T-helper 22 cell (primary cell): Measurements from ENCODE around the gene VEZF1.

ENCODE experiments used
- DNase-seq: peaks from one replicate; pipeline ENCODE4 v3.0.0-alpha.2; 2020; ENCODE audit warnings: low read depth

Gene VEZF1

DNA sequence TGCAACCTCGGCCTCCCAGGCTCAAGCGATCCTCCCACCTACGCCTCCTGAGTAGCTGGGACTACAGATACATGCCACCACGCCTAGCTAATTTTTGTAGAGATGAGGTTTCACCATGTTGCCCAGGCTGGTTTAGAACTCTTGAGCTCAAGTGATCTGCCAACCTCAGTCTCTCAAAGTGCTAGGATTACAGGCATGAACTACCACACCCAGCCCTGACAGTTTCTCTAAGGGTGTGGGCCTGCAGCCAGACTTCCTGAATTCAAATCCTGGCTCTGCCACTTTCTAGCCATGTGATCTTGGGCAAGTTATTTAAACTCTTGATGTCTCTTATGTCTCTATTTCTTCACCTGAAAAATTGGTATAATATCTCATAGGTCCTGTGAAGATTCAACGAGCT is 38.4 kb downstream of the VEZF1 start:
- no peak for DNase-seq

DNA sequence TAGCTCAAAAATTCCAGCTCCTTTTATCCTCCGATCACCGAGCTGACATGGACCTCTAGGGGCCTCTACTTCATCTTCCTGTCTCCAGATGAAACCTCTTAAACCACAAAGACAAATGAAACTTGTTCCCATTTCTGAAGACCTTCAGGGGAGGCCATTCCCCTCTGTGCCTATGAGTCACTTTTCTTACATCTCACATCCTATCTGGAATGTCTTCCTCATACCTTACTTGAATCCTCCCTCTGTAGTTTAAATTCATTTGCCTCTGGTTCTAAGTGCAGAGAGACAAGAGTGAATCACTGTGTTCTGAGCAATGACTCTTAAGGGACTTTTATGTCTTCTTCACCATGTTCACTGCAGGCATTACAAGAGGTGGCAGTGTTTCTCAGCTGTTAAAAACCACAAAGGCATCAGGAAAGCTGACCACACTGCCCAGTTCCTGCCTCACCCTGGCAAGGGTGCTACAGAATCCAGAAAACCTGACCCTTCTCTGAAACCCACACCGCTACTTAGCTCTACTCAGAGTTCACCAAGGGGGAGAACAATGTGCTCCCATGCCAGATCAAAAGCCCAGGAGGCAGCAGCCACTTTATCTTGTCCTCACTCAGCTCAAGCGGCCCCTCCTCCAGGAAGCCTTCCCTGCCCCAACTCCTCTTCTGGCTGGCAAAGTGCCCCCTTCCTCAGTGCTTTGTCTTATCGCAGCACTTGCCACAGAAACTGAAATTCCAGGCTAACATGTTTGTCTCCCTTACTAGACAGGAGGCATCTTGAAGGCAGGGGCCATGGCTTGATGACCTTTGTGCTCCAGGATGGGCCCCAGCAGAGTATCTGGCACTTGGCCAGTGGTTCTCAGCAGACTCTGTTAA is 39.3 kb downstream of the VEZF1 start:
- no peak for DNase-seq

DNA sequence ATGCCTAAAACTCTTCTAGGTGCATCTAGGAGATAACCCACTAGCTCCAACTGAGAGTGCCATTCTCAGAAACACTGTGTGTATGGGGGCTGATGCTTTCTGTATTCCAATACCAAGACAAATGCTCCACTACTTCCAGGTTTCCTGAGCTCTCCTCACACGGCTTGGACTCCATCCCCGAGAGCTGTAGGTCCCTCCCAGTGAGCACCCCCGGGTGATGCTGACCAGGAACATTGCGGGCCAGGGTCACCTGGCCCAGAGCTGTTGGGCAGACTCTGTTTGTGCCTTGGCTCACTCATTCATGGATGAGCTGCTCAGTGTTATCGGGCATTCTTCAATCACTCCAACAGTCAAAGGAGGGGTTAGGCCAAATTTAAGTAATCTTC is 39.9 kb downstream of the VEZF1 start:
- DNase-seq, result no peak

DNA sequence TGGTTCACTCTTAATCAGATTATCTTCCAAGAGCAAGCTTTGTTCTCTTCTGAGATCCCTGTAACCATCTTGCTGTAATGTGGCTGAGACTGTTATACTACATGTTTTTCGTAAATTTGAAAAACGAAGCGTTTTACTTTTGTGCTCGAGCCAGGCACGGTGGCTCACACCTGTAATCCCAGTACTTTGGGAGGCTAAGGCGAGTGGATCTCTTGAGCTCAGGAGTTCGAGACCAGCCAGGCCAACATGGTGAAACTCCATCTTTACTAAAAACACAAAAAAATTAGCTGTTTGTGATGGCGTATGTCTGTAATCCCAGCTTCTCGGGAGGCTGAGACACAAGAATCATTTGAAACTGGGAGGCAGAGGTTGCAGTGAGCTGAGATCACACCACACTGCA is 40.7 kb downstream of the VEZF1 start:
- no peak for DNase-seq

DNA sequence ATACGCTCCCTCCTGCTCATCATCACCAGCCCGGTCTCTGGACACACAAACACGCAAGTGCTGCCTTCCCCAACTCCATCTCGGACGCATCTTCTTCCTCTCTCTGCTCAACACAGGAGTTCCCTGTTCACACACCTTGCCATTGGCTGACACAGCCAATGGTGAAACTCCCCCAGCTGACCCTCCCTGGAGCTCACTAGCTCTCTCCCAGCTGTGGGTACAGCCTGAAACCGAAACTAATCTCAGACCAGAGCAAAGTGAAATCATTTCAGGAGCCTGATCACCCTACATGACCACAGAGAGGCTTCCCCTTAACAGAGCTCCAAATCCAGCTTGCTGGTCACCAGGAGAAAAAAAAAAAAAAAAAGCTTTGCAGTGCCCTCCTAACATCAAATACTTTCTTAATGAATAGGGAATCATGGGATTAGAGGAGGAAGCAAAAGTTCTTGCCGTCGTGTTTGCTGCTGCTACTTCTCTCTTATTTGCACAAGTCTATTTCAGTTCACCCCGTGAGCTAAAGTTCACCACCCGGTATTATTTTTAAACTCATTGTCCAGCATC is 41.2 kb downstream of the VEZF1 start:
- no peak for DNase-seq

DNA sequence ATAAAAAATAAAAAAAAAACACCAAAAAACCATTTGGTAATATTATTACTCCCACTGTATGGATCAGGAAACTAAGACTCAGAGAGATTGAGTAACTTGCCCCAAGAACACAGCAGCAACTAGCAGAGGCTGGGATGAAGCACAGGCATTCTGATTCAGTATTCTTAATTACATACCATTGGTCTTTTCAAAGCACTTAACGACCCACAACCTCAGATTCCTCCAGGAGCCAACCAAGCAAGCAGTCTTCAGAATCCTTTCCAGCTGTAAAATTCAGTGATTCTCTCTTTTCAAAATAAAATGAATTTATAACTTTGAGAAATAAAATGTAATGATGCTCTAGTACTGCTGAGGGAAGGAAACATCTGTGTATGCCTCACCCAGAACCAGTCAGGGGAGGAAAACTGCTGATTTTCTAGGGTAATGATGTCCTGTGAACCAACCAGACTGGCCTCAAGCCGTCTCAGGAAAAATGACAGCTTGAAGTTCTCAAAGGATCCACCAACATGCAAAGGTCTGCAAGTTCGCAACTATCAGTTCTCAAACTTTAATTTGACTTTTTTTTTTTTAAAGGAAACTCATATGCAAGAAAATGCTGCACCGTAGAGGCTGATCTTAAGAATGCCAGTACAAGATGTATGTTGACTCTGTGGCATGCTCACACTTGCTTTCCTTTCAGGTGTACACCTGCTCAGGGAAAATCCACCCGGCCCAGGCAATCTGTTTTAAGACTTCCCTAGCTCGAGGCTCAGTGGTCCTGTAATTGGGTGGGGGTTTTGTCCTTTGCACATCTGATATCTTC is 41.9 kb downstream of the VEZF1 start:
- DNase-seq, result no peak

DNA sequence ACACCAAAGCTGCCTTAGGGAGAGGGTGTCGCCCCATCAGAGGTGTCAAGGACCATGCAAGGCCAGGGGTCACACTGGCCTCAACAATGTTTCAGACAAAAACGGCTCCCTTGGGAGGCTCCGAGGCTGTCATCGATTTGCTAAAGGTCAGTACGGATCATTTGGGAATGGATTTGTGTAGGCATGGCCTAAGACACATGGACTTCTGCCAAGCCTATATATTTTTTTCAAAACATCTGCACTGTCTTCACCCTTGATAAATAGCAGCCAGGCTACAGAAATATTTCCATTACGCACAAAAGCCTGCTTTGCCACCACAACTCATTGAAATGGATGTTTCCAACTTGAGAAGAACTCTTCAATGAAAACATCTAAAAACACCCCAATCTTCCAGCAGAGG is 43.1 kb downstream of the VEZF1 start:
- DNase-seq, result no peak

DNA sequence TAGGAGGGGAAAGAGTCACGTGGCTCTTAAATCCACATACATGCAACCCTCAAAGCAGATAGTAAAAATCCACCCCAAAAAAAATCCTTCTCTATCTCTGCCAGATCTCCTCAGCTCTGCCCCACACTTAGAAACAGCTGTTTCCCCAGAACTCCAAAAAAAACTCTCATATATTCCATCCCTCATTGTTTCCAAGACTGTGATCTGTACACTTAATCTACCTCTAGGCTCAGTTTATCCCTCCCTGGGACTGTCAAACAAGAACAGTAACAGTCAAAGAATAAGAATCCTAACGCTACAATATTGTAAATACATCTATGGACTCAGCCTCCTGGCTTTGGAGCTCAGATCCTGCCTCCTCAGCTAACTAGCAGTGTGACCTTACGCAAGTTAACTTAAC is 44.4 kb downstream of the VEZF1 start:
- no peak for DNase-seq

DNA sequence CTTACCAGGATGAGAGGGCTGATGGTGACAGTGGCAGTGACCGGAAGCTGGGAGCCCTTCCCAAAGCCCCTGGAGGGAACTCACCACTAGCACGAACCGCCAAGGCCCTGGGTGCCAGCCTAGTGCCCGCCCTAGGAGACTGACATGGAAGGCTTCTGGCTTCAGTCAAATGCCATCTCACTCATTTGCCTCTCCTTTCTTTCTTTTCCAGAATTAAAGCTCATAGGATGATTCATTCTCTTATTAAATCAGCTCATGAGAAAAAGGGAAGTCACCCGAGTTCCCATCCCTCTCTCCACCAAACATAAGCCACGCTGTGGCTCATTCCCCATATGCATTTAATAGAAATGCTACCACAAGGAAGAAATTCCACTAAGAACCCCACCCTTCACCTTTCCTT is 44.9 kb downstream of the VEZF1 start:
- no peak for DNase-seq

DNA sequence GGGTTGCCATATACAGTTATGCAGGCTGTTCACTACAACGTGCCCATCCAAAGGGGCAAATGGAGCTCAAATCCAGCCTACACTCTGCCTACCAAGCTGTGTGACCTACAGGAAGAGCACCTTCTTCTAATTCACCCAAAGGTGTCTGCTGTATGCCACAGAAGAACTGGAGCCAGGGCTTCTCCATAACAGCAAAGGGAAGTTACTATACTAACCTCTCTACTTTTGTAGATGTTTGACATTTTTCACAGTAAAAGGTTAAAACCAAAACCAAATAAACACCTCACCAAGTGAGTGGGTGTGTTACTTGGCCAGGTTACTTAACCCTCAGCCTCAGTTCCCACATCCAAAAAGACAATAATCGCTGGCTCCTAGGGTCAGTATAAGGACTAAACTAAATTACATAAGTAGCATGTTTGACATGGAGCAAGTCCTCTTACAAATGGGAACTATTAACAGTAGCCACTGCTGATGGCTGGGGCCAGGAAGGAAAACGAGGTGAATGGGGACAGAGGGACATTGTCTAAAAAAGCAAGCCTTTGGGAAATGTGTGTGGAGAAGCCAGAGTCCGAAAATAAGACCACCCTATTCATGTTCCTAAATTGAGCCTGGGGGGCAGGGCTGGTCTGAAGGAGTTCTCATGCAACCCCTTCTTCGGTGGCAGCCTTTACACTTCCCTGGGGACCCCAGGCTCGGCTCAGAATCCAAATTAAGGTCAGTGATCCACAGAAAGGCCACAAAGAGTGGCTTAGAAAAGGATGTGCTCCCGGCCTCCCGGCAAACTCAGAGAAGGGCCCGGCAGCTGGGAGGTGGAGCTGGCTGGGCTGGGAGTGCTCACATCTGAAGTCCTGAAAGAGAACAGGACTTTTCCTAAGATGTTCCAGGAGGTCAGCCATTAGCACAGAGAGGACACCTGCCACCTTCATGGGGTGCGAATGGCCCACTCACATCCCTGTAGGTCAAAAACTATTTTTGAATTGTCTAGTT is 46.4 kb downstream of the VEZF1 start:
- no peak for DNase-seq

DNA sequence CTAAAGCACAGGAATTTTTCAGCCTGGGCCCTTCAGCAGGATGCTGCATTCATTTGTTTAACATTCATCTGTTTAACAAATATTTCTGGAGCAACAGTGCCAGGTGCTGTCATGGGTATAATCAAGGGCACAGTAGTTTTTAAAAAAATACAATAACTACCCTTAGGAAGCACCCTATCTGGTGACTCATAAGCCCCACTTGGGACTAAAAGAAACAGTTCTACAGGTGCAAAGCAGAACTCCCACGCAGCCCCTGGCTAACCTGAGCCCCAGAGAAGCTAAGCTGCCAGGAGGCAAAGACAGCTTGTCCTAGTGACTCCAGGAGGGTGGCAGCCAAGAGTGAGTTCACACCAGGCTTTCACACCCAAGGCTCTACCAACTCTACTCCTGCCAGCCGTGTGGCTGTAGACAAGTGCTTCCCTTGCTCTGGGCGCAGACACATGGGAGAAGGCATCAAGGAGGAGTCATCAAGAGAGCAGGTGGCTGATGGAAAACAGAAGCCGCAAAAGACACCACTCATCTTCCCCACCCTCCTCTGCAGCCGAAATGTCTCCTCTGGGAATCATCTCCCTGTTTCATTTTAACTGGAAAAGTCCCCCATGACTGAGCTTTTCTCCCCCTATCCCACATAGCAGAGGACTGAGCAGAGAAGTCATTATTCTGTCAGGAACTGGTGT is 47.3 kb downstream of the VEZF1 start:
- DNase-seq, result no peak

DNA sequence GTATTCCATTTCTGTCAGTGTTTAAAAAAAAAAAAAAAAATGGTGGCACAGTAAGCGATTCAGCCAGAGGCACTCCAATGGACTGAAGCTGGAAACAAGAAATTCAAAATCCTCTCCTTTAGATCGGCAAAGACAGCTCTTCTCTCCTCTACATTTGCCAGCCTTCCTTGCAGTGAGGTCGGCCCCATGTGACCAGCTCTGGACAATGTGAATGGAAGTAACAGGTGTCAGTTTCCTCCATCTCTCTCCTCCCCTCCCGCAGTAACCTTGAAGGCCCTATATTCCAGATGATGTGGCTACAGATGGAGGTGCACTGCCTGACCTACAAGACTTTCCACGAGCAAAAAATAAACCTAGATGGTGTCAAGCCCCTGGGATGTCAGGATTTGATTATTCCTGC is 47.8 kb downstream of the VEZF1 start:
- DNase-seq, result no peak

DNA sequence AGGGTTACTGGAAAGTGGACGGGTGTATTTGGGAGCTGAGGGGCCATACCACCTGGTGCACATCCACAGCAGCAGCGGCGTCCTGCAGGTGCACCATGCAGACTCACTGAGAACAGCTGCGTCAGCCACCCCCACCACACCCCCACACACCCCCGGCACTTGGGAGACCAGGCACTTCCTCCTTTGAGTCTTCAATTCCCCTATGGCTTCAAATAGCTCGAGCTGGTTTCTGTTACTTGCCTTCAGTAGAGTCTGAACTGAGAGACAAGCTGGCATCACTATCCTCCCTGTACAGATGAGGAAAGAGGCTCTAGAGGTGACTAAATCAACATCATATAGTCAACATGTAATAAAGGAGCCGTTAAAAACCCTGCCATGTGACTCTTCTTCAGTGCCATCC is 48.3 kb downstream of the VEZF1 start:
- DNase-seq, result no peak

DNA sequence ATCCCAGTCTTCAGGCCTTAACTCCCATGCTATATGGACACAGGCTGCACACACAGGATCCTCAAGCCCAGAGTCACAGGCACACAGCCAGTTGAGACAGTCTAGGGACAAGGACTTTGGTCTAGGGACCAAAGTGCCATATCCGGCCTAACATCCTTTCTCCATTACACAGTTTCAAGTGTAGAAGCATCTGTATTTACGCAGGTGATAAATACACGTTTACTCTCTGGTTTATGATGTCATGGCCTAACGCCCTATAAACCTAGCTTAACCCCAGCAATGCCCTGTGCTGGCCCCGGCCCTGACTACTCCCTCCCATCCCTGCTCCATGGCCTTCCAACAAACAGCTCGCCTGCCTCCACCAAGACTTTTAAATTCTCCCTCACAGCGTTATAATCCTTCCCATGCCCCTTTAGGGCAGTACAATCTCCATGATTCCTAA is 50.0 kb downstream of the VEZF1 start:
- no peak for DNase-seq

DNA sequence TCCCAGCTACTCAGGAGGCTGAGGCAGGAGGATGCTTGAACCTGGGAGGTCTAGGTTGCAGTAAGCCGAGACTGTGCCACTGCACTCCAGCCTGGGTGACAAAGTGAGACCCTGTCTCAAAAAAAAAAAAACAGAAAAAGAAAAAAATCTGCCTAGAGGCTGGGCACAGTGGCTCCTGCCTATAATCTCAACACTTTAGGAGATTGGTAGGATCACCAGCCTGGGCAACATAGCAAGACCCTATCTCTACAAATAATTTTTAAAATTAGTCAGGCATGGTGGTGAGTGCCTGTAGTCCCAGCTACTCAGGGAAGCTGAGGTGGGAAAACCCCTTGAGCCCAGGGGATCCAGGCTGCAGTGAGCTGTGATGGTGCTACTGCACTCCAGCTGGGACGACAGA is 50.6 kb downstream of the VEZF1 start:
- no peak for DNase-seq

DNA sequence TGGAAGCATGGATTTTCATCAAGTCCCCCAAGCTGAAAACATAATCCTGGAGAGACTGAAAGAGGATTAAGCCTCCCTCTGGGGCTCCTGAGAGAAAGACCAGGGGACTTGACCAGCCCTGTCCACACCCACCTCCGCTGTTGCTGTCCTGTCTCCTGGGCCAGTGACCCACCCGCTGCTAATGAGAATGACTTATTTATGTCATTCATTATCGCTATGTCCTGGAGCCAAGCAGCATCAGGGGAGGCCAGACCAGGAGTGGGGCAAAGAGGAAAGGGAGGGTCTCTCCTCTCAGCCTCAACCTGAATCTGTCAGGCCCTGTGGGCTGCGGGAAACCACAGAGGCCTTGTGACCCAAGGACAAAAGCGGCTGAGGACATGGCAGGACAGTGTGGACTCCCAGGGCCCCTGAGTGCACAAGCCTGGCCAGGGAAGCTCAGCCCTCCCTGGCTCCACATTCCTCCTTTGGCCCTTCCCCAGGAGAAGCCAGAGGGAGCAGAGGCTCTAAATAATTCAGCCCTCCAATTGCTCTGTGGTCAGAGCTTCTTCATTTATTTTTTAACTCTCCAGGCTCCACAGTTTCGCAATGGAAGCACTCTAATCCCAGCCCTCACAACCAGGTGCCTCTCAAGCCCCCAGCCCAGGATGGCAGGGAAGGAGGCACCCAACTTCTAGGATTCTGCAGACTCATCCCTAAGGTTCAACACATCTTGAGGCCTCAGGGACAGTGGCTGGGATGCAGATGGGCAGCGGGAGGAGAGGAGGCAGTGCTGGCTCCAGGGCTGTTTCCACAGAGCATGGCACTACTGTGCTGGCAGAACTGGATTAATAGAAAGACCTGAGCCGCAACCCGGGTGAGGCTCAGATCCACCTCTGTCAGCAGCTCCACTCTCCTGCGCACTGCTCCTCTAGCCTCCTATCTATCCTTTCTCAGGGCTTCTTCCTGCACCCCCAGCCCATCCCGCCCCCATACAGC is 51.9 kb downstream of the VEZF1 start:
- no peak for DNase-seq

DNA sequence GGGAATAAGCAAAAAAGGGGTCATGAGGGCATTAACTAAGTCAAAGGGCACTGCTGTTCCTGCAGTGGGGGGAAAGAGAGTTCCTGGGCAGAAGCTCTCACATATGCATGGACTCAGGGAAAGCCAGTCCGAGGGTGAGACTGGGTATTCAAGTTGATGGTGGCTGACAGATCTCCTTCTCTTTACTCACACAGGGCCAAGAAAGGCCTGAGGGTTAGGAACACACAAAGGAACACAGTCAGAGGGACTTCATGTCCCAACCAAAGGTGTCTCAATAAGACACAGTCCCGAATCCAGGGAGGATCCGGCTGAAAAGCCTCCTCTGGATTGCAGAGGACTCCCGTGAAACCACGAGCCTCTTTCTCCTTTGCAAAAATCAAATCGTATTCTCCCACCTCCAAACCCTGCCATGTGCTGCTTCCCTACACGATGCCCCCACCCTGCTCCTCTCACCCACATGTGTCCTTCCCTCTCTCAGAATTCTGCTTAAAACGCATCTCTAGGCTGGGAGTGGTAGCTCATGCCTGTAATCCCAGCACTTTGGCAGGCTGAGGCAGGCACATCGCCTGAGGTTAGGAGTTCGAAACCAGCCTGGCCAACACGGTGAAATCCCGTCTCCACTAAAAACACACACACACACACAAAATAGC is 56.4 kb downstream of the VEZF1 start:
- no peak for DNase-seq

DNA sequence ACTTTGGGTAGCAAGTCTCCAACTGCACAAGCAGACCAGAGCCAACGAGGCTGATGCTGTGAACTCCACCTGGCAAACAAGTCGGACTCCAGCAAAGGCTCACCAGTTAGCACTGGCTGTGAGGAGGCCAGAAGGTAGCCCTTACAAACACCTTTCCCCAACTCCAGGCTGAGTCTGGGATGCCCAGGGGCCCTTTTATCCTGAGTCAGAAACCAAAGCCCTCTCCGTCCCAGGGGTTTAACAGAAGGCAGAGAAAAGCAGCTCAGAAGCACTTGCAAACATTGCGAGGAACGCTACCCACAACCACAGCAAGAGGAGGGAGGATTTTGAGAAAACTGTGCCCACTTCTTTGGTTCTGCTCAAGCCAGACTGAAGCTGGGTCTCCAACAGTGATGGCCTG is 57.8 kb downstream of the VEZF1 start:
- no peak for DNase-seq

DNA sequence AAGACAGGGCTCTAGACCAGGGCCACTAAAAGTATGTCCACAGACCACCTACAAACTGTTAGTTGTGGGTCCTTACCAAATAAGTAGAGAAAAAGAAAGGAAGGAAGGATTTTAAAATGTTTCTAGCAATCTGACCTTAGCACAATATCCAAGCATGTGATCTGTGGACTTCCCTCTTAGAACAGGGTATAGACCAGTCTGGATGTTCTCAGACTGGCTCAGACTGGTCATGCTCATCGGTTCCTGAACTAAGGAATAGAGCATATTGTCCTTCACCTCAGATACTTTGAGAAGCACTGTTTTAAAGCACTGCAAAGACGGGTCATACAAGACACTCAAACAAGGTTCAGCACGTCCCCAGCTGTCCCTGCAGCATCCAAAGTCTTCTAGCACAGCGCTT is 58.7 kb downstream of the VEZF1 start:
- DNase-seq, result no peak

DNA sequence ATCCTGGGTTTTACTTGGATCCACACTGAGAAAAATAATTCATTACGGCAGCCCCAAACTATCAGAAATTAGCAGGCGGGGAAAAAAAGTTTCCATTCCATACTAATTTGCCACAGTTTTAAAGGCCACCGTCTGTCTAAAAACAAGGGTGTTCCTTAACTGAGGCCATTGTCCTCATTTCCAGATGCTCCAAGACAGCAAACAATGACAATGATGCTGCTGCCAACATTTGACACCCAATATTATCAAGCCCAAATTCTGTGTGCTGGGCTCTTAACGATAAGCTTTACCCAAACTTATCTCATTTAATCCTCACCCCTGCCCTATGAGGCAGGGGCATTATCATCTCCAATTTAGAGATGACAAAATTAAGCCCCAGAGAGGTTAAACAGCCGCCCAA is 59.1 kb downstream of the VEZF1 start:
- no peak for DNase-seq
